ENCODE measurements around the gene KMT5B. TPM values are rescaled to one million over a fixed set of nuclear protein-coding genes. Genes with fewer than 3 reads are reported as not detected.

The KMT5B gene
- polyA plus RNA-seq, 1 donor: 43.3 TPM

DNA sequence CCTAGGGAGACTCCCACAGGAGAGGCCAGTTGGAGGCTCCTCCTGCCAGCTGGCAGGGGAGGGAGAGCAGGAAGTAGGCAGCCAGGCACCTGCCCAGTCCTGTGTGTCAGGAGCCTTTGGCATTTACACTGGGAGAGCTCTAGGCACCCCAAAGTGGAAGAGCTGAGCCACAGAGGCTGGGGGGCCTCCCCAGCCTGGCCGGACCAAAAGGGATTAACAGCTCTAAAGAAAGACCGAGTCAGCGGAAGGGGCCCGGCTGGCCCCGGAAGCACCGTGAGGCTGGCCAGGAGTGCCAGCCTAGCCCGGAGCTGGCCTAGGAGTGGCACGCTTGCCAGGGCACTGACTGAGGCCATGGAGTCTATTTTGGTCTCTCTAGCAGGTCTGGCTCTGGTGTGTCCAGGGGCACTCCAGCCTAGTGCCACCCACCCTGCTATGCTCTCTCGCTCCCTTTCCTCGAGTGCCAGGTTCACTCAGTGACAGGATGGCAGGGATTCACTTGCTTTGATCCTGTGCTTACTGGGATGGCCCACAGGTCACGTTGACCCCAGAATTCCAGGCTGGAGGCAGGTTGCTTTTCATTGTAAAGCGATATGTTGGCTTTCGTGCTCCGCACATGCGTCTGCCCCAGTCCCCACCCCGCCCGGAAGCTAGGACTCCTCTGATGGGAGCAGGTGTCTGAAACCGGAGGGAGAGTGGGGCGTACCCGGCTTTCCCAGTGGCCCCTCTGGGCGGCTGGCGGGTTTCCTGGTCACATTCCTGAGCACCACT lies 3.3 kb upstream of the KMT5B start:
- DNase-seq (ENCODE audit: low read depth): no peak

GRCh38 chr11:68215524-68216170 lies 2.6 kb upstream of the KMT5B start:
- DNase-seq (ENCODE audit: low read depth): no peak

GRCh38 chr11:68215087-68215445 lies 2.0 kb upstream of the KMT5B start:
- DNase-seq (ENCODE audit: low read depth): no peak

DNA sequence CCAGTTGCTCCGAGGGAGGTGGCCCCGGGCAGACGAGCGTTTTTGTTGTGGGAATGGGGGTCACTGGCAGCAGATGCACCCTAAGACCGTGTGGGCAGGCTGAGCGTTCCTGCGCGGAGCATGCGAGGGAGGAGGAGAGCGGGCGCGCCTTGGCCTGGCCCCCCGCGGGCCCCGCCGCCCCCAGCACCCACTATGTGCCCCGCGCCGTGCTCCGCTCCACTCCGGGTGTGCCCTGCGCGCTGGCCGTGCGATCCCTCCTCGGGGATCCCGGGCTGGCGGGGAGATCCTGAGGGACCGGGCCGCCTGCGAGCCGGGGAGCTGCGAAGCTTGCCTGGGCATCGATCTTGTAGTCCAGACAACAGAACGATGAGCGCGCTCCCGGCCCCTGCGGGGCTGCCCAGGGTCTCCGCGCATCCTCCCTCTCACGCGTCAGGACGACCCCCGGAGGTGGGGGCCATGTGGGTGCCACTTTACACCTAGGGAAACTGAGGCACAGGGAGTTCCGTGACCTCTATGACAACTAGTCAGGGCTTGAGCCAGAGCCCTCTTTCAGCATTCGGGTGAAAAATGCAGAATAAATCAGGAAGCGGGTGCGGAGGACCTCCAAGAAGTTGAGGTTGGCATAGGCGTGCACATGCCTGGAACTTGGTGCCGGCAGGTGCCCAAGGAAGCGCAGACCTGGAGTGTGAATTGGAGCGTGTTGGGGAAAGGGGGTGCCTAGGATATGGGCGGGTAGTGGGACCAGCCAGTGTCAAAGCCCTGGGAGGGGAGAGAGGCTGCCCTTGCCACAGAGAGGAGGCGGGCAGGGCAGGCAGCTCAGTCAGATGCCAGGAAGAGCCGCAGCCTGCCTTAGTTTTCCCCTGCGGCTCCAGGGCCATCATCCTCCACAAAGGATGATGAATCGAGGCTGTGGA lies 1.3 kb upstream of the KMT5B start:
- DNase-seq (ENCODE audit: low read depth): no peak

GRCh38 chr11:68213555-68214172 lies 568 bp upstream of the KMT5B start:
- peak; percentile 83 for DNase-seq (ENCODE audit: low read depth)

- DNase-seq (ENCODE audit: low read depth): peak; percentile 55
Measured at GRCh38 chr11:68212421-68213134, 518 bp downstream of the KMT5B start.

GRCh38 chr11:68211546-68211945 lies 1.6 kb downstream of the KMT5B start:
- no peak for DNase-seq (ENCODE audit: low read depth)

GRCh38 chr11:68206211-68206610 lies 6.9 kb downstream of the KMT5B start:
- DNase-seq (ENCODE audit: low read depth): no peak

DNA sequence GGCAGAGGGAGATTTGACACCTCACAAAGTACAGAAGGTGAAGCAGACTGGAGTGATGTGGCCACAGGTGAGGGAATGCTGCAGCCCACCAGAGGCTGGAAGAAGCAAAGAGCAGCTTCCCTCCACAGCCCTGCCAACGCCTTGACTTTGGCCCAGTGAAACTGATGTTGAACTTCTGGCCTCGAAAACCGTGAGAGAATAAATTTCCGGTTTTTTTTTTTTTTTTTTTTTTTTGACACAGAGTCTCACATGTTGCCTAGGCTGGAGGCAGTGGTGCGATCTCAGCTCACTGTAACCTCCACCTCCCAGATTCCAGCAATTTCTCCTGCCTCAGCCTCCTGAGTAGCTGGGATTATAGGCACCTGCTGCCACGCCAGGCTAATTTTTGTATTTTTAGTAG lies 8.7 kb downstream of the KMT5B start:
- no peak for DNase-seq (ENCODE audit: low read depth)

- DNase-seq (ENCODE audit: low read depth): no peak
Measured at GRCh38 chr11:68202165-68202564, 10.9 kb downstream of the KMT5B start.

- no peak for DNase-seq (ENCODE audit: low read depth)
Measured at GRCh38 chr11:68201492-68201891, 11.6 kb downstream of the KMT5B start.

DNA sequence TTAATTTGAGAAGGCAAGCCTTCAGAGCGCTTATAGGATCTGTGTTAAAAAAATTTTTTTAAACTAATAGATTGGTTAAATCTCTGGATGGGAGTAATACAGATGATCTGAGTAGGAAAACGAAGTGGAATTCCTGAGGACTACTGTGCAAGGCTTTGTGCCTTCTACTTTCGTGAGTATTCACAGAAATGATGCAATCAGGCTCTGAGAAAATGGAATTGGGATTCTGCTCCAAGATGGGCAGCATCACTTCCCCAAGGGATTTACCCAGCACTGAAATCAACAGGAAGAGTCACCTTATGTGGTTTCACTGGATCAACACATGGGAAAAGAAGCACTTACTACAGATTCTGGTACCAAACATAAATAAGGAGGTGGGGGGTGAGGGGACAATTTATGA lies 12.5 kb downstream of the KMT5B start:
- DNase-seq (ENCODE audit: low read depth): no peak

- DNase-seq (ENCODE audit: low read depth): no peak
Measured at GRCh38 chr11:68199295-68199987, 13.7 kb downstream of the KMT5B start.

GRCh38 chr11:68196219-68196618 lies 16.9 kb downstream of the KMT5B start:
- no peak for DNase-seq (ENCODE audit: low read depth)

DNA sequence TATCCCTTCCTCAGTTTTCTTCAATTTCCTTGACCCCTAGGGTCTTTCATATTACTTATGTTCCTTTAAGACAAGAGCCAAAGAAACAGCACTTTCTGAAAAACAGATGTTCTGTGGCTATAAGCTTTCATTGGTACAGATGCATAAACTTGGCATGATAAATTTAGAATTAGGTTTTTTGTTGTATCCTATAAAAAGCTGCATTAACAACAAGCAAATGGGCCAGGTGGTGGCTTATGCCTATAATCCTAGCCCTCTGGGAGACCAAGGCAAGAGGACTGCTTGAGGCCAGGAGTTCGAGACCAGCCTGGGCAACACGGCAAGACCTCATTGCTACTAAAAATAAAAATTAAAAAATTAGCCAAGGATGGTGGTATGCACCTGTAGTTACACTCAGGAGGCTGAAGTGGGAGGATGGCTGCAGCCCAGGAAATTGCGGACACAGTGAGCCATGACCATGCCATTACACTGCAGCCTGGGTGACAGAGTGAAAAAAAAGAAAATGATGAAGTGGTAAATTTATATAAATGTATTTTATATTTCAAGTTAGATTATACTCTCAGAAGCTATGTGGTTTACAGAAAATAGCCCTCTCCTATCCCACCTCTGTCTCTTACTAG lies 18.3 kb downstream of the KMT5B start:
- DNase-seq (ENCODE audit: low read depth): no peak

GRCh38 chr11:68193018-68193417 lies 20.1 kb downstream of the KMT5B start:
- no peak for DNase-seq (ENCODE audit: low read depth)

DNA sequence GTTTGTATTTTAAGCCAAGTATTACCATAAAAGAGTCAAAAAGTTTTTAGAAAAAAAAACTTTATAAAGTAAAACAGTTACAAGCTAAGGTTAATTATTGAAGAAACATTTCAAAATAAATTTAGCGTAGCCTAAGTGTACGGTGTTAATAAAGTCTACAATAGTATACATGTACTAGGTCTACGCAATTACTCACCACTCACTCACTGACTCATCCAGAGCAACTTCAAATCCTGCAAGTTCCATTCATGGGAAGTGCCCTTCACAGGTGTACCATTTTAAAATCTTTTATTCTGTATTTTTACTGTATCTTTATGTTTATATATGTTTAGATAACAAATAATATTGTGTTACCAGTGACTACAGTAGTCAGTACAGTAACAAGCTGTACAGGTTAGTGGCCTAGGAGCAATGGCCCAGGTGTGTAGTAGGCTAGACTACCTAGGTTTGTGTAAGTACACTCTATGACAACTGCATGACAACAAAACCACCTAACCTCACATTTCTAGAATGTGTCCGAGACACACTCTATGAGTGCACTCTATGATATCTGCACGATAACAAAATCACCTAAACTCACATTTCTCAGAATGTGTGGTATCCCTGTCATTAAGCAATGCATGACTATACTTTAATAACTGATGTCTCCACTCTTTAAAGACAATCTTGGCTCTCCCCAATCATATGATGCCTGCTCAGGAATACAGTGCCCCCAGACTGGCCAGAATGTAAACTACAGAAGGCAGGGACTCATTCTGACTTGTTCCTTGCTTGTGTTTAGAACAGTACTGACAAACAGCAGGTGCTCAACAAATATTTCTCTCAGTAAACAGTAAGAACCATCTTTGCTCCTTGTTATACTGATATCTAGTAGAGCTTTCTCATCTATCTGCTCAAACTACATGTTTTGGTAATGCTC lies 21.2 kb downstream of the KMT5B start:
- no peak for DNase-seq (ENCODE audit: low read depth)

- no peak for DNase-seq (ENCODE audit: low read depth)
Measured at GRCh38 chr11:68189888-68190287, 23.2 kb downstream of the KMT5B start.

DNA sequence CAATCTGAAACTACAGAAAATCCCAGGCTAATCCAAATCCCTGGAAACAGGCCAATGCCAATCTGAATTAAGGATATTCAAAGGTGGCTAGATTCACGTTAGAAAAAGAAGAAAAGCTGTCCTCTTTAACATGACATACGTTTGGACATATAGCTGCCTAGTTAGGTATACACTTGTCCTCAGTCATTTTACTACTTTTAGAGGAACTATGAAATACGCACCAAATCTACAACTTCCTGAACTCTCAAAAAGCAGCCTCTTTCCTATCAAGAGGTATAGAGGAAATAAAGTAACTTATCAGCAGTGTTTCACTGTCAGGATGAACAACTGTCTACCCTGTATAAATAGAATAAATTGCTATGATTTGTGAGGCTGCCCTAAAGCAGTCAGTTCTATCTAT lies 24.0 kb downstream of the KMT5B start:
- no peak for DNase-seq (ENCODE audit: low read depth)

Data from forelimb muscle (tissue), 1 donor.